ENCODE results near the gene DHX40. TPM values are rescaled to one million over a fixed set of nuclear protein-coding genes. Genes with fewer than 3 reads are reported as not detected.

DHX40 gene
- total and polyA plus RNA-seq, 2 of the 8 experiments (the other 6 are each of a cell fraction or from before 2014, with no cell fraction given): 13.5 to 28.3 TPM

DNA sequence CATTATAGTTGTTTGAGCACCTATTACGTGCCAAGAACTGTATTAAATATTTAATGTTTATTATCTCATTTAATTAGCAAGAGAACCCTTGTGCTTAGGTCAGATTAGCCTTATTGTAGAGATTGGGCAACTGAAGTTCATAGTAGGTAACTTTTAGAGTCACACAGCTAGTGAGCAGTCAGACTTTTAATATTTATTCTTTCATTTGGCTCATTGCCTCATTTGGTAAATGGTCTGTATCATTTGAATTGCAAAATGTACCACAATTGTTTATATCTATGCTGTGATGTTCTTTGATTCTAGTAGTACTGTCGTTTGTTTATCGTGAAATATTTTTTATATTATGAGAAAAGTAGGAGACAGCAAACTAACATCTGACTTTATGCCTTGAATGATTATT lies 61.9 kb downstream of the DHX40 start (continued):
- TF ChIP-seq POU5F1 (IDR thresholded peaks at IDR 0.05; ENCODE audit: low read depth, low read length): no peak
- TF ChIP-seq, protein P1, sequence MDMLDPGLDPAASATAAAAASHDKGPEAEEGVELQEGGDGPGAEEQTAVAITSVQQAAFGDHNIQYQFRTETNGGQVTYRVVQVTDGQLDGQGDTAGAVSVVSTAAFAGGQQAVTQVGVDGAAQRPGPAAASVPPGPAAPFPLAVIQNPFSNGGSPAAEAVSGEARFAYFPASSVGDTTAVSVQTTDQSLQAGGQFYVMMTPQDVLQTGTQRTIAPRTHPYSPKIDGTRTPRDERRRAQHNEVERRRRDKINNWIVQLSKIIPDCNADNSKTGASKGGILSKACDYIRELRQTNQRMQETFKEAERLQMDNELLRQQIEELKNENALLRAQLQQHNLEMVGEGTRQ (IDR thresholded peaks at IDR 0.05; ENCODE audit: low read length): no peak
- TF ChIP-seq ZNF274 (IDR thresholded peaks at IDR 0.05; ENCODE audit: borderline replicate concordance, extremely low read depth, low read length): no peak
- TF ChIP-seq HDAC2 (IDR thresholded peaks at IDR 0.05; ENCODE audit: borderline replicate concordance in 1 of 2, low read depth in 2 of 2, low read length in 2 of 2): no peak
- TF ChIP-seq RNF2 (IDR thresholded peaks at IDR 0.05; ENCODE audit: borderline replicate concordance, low read depth, low read length, missing control alignments, poor library complexity, severe bottlenecking): no peak
